GM21723 (cell line): ENCODE measurements around the gene PXDN.
"Not testable (repeated sequence)": the region's sequence is repeated elsewhere in the genome, so short reads cannot be mapped to it uniquely, and the experiment has no call there.

Experiments
- ATAC-seq: cut with Tn5 transposase; IDR thresholded peaks from one replicate; pipeline ENCODE4 v1.9.1; 2021; ENCODE audit warnings: mild to moderate bottlenecking, moderate library complexity; ENCODE audit not compliant: unreplicated experiment

PXDN gene

DNA sequence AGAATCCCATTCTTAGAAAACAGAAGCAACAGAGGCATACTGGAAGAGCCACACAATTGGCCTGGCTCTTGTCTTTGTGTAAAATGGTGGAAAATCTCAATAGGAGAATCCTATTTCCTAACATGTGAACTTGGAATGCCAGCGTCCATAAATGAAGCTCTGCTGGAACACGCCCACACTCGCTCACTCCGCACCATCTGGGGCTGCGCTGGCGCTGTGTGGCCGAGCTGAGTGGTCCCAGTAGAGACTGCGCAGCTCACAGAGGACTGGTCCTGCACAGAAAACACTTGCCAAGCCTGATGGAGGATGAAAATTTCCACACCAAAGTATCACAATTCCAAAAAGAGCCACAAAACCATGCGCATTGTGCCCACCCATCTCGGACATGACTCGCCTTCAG is 56.2 kb downstream of the PXDN start:
- no peak for ATAC-seq

DNA sequence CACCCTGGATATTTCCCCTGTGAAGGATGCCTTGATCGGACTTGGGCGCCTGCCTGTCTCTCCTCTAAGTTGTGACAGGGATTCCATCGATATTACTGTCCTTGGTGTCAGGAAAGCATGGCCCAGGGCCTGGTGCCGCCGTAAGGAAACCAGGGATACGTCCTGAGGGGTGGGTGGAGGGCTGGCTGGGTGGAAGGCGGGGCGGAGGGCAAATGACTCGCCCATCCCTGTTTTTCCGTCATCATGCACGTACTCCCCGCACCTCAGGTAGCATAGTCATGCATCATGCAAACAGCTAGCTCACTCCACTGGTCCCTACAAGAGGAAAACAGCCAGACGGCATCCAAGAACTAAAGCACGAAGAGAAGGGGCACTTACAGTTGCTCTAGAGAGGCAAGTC is 57.1 kb downstream of the PXDN start:
- ATAC-seq: no peak

GRCh38 chr2:1686784-1687105 is 57.6 kb downstream of the PXDN start:
- ATAC-seq: no peak

DNA sequence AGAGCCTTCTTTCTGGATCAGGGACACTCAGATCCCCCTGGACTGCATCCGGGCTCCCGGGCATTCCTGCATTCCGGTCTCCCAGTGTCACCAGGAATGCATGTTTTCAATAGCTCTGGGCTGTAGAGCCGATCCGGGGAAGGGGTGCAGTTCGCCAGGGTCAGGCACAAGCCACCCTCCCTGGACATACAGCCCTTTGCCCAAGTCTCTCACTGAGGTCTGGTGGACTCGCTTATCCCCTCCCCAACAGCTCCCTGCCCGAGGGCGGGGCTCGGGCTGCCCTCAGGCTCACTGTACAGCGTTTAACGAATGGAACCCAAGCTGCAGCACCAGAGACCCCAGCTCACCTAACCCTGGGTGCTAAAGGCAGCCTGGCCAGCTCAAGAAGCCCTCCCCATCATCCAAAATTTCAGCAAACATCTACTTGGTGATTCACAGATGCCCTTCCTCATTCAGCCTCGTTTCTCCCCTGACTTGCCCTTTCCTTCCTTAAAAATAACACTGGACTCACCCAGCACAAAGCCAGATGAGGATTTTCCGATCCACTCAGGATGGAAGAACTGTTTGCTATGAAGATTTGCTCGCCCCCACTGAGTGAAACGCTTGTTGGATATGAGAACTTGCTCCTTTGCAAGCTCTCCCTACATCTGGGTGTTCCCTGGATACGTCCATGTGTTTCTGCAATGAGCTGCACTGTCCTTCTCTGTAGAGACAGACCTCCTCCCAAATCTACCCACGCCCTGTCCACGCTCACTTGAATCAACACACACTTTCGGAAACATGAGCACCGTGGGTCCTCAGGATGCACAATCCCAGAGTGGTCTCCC is 58.1 kb downstream of the PXDN start:
- no peak for ATAC-seq

- no peak for ATAC-seq
These were observed 59.0 kb downstream of the PXDN start for GRCh38 chr2:1685078-1685956.

GRCh38 chr2:1683297-1683696 is 61.0 kb downstream of the PXDN start:
- no peak for ATAC-seq

- ATAC-seq: no peak
These were observed 62.2 kb downstream of the PXDN start for GRCh38 chr2:1682181-1682440.

GRCh38 chr2:1681323-1682180 is 62.8 kb downstream of the PXDN start:
- no peak for ATAC-seq

GRCh38 chr2:1681017-1681318 is 63.3 kb downstream of the PXDN start:
- no peak for ATAC-seq

DNA sequence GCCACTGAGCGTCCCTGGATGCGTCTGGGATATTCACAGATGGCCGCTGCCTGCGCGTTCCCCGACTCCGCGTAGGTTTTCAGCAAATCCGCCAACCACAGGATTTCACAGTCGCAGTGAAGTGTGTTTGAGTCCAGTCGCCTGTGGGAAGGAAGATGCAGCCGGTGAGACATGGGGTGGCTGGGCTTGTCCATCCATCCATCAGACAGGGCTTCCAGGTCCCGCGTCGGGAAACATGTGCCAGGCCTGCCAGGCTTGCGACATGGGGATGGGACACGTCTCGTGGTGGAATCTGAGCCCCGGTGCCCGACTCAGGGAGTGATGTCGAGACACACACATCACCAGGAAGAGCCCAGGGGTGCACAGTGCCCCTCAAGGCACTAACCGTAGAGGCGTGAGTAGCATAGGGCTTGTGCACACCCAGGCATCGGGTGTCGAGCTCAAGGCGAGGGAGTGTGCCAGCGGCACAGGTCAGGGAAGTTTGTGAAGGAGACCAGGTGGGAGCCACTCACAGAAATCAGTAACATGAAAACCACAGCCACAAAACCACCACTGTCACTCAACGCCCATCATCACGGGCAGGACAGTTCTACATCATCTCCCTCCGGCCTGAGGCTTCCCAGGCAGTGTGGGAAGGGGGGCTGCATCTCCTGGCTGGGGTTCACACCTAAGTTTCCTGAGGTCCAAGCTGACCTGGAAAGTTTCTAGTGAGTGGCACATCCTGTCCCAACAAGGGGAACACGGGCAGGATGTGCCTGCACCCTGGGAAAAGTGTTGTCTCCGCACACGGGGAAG is 63.9 kb downstream of the PXDN start:
- no peak for ATAC-seq

DNA sequence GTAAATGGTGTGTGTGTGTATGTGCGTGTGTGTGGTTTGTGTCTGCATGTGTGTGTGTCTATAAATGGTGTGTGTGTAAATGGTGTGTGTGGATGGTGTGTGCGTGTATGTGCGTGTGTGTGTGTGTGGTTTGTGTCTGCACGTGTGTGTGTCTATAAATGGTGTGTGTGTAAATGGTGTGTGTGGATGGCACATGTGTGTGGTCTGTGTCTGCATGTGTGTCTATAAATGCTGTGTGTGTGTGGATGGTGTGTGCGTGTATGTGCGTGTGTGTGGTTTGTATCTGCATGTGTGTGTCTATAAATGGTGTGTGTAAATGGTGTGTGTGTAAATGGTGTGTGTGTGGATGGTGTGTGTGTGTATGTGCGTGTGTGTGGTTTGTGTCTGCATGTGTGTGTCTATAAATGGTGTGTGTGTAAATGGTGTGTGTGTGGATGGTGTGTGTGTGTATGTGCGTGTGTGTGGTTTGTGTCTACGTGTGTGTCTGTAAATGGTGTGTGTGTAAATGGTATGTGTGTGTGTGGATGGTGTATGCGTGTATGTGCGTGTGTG is 64.8 kb downstream of the PXDN start:
- ATAC-seq: not testable (repeated sequence)

DNA sequence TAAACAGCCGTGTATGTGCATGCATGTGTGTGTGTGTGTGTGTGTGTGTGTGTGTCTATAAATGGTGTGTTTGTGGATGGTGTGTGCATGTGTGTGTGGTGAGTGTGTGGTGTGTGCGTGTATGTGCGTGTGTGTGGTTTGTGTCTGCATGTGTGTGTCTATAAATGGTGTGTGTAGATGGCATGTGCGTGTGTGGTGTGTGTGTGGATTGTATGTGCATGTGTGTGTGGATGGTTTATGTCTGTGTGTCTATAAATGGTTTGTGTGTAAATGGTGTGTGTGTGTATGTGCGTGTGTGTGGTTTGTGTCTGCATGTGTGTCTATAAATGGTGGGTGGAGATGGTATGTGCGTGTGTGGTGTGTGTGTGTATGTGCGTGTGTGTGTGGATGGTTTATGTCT is 65.2 kb downstream of the PXDN start:
- ATAC-seq: not testable (repeated sequence)

DNA sequence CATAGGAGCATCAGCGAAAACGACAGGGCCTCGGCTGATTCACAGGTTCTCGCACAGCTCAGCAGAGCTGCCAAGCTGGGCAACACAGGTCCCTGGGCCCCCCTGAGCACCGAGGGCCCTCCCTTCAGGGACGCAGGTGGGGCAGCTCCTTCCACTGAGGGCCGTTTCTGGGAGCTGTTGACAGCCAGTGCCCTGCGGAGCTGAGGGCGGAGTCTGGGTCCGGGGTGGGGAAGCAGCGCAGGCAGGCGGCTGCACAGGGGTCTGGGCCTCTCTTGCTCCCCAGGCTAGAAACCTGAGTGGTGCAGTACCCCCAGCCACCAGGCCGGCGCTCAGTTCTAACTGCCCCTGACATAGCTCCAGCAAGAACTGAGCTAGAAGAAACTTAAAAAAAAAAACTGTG is 65.7 kb downstream of the PXDN start:
- no peak for ATAC-seq

- no peak for ATAC-seq
These were observed 66.5 kb downstream of the PXDN start for GRCh38 chr2:1677821-1678165.

DNA sequence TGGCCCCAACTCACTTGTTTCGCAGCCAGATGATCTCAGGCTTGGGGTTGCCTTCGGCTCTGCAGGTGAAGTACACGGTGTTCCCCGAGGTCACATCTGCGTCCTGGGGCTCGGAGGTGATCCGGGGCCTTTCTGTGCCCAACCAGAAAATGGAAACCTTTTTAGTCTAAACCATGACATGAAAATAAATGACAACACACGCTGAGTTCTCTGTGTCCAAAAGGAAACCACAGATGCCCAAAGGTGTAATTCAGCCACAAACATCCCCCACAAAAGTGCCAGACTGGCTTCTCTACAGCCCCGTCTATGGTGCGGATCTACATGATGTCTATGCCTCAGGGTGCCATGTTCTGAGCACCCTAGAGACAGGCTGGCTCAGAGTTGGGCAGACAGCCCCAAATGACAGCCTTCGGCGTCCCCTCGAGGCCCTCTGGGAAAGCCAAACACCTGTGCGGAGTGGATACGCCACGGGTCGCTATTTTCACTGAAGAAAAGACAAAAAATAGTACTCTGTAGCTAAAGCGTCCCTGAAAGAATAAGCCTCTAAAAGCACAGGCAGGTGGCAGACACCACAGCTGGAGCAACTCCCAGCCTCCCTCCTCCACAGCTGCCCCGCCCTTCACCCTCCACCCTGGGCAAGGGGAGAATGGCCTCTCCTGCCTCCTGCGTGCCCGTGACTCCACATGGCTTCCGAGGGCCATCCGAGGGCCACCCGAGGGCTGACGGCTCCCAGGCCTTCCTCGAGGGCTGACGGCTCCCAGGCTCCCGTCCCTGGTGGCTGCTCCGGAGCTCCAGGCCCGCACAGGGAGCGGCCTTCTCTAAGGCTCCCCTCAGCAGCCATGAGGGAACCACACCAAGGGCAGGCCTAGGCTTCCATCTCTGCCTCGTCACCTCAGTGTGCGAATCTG is 67.1 kb downstream of the PXDN start:
- ATAC-seq: no peak

GRCh38 chr2:1676091-1676912 is 68.0 kb downstream of the PXDN start:
- no peak for ATAC-seq

- ATAC-seq: no peak
These were observed 68.7 kb downstream of the PXDN start for GRCh38 chr2:1675633-1676032.

DNA sequence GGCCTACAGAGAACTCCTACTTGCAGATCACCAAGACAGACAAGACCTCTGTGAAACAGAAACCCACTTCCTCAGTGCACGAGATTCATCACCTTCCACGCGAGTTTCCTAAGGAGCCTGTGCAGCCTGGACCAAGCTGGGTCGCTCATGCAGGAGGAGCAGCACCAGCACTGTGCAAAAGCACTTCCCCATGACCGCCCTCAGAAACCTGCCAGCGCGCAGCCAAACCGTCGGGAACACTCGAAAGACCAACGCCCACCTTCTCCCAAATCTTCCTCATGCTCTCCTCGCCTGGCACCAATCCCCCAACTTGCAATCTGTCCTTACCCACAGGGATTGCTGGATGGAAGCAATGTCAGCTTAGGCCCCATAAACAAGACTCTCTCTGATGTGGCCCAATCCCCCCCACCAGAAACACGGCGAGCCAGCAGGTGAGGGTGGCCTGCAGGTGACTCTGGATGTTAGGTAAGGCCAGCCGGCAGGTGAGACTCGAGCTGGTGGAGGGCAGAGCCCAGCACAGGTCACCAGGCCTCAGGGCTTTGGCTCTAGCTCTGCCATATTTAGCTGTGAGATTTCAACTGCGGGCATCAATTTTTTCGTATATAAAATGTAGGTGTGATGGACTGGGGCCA is 69.4 kb downstream of the PXDN start:
- ATAC-seq: no peak
